Activated CD8-positive, alpha-beta memory T cell treated with anti-CD3 and anti-CD28 coated beads, Interleukin-2, amount 50 U/mL, for 4 hours (primary cell): Measurements from ENCODE around the gene SLC18B1.
A peak's percentile ranks its signal among the peaks of the same experiment; 100 is the strongest.
"Not testable (repeated sequence)": the region's sequence is repeated elsewhere in the genome, so short reads cannot be mapped to it uniquely, and the experiment has no call there.

Source experiments
- DNase-seq: peaks from one replicate; pipeline ENCODE4 v3.0.0-alpha.2; 2020

SLC18B1 gene

GRCh38 chr6:132798869-132799538 lies 567 bp upstream of the SLC18B1 start:
- DNase-seq, result peak; percentile 72

- no peak for DNase-seq
These were observed 3.0 kb downstream of the SLC18B1 start for GRCh38 chr6:132795461-132795860.

- DNase-seq, result no peak
These were observed 5.9 kb downstream of the SLC18B1 start for GRCh38 chr6:132792510-132792909.

- no peak for DNase-seq
These were observed 8.0 kb downstream of the SLC18B1 start for GRCh38 chr6:132790450-132790849.

GRCh38 chr6:132789396-132789776 lies 9.1 kb downstream of the SLC18B1 start:
- DNase-seq, result no peak

- no peak for DNase-seq
These were observed 9.6 kb downstream of the SLC18B1 start for GRCh38 chr6:132788658-132789395.

- no peak for DNase-seq
These were observed 12.5 kb downstream of the SLC18B1 start for GRCh38 chr6:132785936-132786335.

- no peak for DNase-seq
These were observed 17.6 kb downstream of the SLC18B1 start for GRCh38 chr6:132780770-132781371.

GRCh38 chr6:132777881-132778280 lies 20.6 kb downstream of the SLC18B1 start:
- not testable (repeated sequence) for DNase-seq

GRCh38 chr6:132768051-132768517 lies 30.4 kb downstream of the SLC18B1 start:
- DNase-seq, result peak; percentile 15

- DNase-seq, result no peak
These were observed 32.9 kb downstream of the SLC18B1 start for GRCh38 chr6:132765560-132765959.

GRCh38 chr6:132764370-132764769 lies 34.1 kb downstream of the SLC18B1 start:
- no peak for DNase-seq

GRCh38 chr6:132763269-132763668 lies 35.2 kb downstream of the SLC18B1 start:
- DNase-seq, result peak; percentile 32

- no peak for DNase-seq
These were observed 38.2 kb downstream of the SLC18B1 start for GRCh38 chr6:132760256-132760655.

GRCh38 chr6:132758689-132759088 lies 39.7 kb downstream of the SLC18B1 start:
- no peak for DNase-seq

- no peak for DNase-seq
These were observed 46.2 kb downstream of the SLC18B1 start for GRCh38 chr6:132752255-132752654.

- DNase-seq, result no peak
These were observed 46.6 kb downstream of the SLC18B1 start for GRCh38 chr6:132751828-132752227.

GRCh38 chr6:132751306-132751705 lies 47.1 kb downstream of the SLC18B1 start:
- DNase-seq, result no peak

- DNase-seq, result no peak
These were observed 47.8 kb downstream of the SLC18B1 start for GRCh38 chr6:132750455-132751248.

- no peak for DNase-seq
These were observed 49.3 kb downstream of the SLC18B1 start for GRCh38 chr6:132749111-132749510.

GRCh38 chr6:132748446-132748845 lies 50.0 kb downstream of the SLC18B1 start:
- no peak for DNase-seq

GRCh38 chr6:132746048-132746447 lies 52.4 kb downstream of the SLC18B1 start:
- no peak for DNase-seq

GRCh38 chr6:132742495-132742894 lies 55.9 kb downstream of the SLC18B1 start:
- no peak for DNase-seq
